ENCODE data around the gene MMP20. TPM values are rescaled to one million over a fixed set of nuclear protein-coding genes. Genes with fewer than 3 reads are reported as not detected.

MMP20 gene
- total and polyA plus RNA-seq, 2 of the 13 experiments (the other 11 are each of a cell fraction or from before 2014, with no cell fraction given), result 0.05 TPM; not detected in 1

DNA sequence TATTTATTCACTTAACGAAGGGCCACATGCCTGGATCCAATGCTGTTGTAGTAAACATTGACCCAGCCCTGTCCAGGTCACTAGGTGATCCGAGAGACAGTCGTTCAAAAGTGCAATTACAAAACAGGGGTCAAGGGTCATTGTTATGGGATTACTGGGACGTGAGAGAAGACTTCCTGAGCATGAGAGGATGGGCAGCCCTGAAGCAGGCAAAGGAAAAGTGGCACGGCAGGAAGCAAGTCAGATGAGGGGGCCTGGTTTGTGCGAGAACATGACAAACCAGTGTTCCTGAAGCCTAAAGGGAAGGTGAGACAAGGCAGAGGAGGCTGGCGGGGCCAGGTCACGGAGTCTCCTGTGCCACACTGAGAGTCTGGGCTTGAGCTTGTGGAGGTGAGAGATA, 15.8 kb upstream of the MMP20 start (continued):
- 0 out of 2 replicates have a peak, but pooled peaks have one; percentile 30 for TF ChIP-seq ZNF644 (CRISPR knock-in tag; IDR thresholded peaks at IDR 0.05; ENCODE audit: low read depth)
- no peak for TF ChIP-seq ATF4 (CRISPR knock-in tag; IDR thresholded peaks at IDR 0.05)
- 0 out of 4 replicates have a peak, but pooled peaks of 1 of the 2 experiments have one; percentile 44 for TF ChIP-seq KLF16 (CRISPR knock-in tag; IDR thresholded peaks at IDR 0.05)
- no peak for TF ChIP-seq ZMYM2 (CRISPR knock-in tag; IDR thresholded peaks at IDR 0.05)
- 0 out of 2 replicates have a peak, but pooled peaks have one; percentile 40 for TF ChIP-seq ZSCAN5A (CRISPR knock-in tag; IDR thresholded peaks at IDR 0.05; ENCODE audit: borderline replicate concordance)
- no peak for TF ChIP-seq CTCF (CRISPR knock-in tag; IDR thresholded peaks at IDR 0.05)
- TF ChIP-seq SKI (IDR thresholded peaks at IDR 0.05; ENCODE audit: partially characterized antibody), result peak; percentile 49
- no peak for TF ChIP-seq ZNF224 (CRISPR knock-in tag; IDR thresholded peaks at IDR 0.05)
- TF ChIP-seq, protein P1, sequence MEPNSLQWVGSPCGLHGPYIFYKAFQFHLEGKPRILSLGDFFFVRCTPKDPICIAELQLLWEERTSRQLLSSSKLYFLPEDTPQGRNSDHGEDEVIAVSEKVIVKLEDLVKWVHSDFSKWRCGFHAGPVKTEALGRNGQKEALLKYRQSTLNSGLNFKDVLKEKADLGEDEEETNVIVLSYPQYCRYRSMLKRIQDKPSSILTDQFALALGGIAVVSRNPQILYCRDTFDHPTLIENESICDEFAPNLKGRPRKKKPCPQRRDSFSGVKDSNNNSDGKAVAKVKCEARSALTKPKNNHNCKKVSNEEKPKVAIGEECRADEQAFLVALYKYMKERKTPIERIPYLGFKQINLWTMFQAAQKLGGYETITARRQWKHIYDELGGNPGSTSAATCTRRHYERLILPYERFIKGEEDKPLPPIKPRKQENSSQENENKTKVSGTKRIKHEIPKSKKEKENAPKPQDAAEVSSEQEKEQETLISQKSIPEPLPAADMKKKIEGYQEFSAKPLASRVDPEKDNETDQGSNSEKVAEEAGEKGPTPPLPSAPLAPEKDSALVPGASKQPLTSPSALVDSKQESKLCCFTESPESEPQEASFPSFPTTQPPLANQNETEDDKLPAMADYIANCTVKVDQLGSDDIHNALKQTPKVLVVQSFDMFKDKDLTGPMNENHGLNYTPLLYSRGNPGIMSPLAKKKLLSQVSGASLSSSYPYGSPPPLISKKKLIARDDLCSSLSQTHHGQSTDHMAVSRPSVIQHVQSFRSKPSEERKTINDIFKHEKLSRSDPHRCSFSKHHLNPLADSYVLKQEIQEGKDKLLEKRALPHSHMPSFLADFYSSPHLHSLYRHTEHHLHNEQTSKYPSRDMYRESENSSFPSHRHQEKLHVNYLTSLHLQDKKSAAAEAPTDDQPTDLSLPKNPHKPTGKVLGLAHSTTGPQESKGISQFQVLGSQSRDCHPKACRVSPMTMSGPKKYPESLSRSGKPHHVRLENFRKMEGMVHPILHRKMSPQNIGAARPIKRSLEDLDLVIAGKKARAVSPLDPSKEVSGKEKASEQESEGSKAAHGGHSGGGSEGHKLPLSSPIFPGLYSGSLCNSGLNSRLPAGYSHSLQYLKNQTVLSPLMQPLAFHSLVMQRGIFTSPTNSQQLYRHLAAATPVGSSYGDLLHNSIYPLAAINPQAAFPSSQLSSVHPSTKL (CRISPR knock-in tag; IDR thresholded peaks at IDR 0.05), result peak; percentile 90
- TF ChIP-seq ZNF772 (CRISPR knock-in tag; IDR thresholded peaks at IDR 0.05), result no peak
- peak; percentile 94 for TF ChIP-seq NR2C2 (CRISPR knock-in tag; IDR thresholded peaks at IDR 0.05; ENCODE audit: borderline replicate concordance)
- no peak for TF ChIP-seq HNF1A (IDR thresholded peaks at IDR 0.05; ENCODE audit: low read depth)
- no peak for TF ChIP-seq HNF1A (CRISPR knock-in tag; IDR thresholded peaks at IDR 0.05; ENCODE audit: borderline replicate concordance)

Data from HepG2 (cell line).